Activated T-cell treated with anti-CD3 and anti-CD28 coated beads, Interleukin-2, amount 50 U/mL, for 24 hours (primary cell): ENCODE results near the gene PALM2AKAP2.

Experiments used
- DNase-seq: peaks from one replicate; pipeline ENCODE4 v3.0.0-alpha.2; 2020
- H3K27ac Mint-ChIP-seq: 2 replicates; pipeline ENCODE4 v1.8.0; 2020; ENCODE audit warnings: mild to moderate bottlenecking, mixed read lengths
- H3K27me3 Mint-ChIP-seq: 2 replicates; pipeline ENCODE4 v1.8.0; 2020; ENCODE audit warnings: mixed read lengths
- H3K36me3 Mint-ChIP-seq: 2 replicates; pipeline ENCODE4 v1.8.0; 2020; ENCODE audit warnings: low read depth, mixed read lengths
- H3K4me1 Mint-ChIP-seq: 2 replicates; pipeline ENCODE4 v1.8.0; 2020; ENCODE audit warnings: low read depth, mixed read lengths
- H3K4me3 Mint-ChIP-seq: 2 replicates; pipeline ENCODE4 v1.8.0; 2020; ENCODE audit warnings: mild to moderate bottlenecking, moderate library complexity, mixed read lengths
- H3K9me3 Mint-ChIP-seq: 2 replicates; pipeline ENCODE4 v1.8.0; 2020; ENCODE audit warnings: mixed read lengths

PALM2AKAP2 gene

GRCh38 chr9:109765278-109765677, 14.7 kb upstream of the PALM2AKAP2 start:
- Mint-ChIP-seq H3K36me3 (no peaks in the 10 kb centered on the region), H3K27me3 (peaks cover 28% of the 10 kb centered on the region), H3K4me1 (no peaks in the 10 kb centered on the region), H3K4me3 (no peak overlapping the region), H3K27ac (no peak overlapping the region), H3K9me3 (no peaks in the 10 kb centered on the region)
- DNase-seq, result no peak

GRCh38 chr9:109765830-109766229, 14.2 kb upstream of the PALM2AKAP2 start:
- no peak for DNase-seq
- no peak overlapping the region for H3K4me3 Mint-ChIP-seq
- no peaks in the 10 kb centered on the region for H3K9me3 Mint-ChIP-seq
- no peak overlapping the region for H3K27ac Mint-ChIP-seq
- H3K27me3 Mint-ChIP-seq, result peaks cover 29% of the 10 kb centered on the region
- H3K4me1 Mint-ChIP-seq, result no peaks in the 10 kb centered on the region
- H3K36me3 Mint-ChIP-seq, result no peaks in the 10 kb centered on the region

- Mint-ChIP-seq H3K4me1 (no peaks in the 10 kb centered on the region), H3K4me3 (no peak overlapping the region), H3K27me3 (peaks cover 34% of the 10 kb centered on the region), H3K27ac (no peak overlapping the region), H3K36me3 (no peaks in the 10 kb centered on the region), H3K9me3 (no peaks in the 10 kb centered on the region)
- no peak for DNase-seq
Observed at GRCh38 chr9:109766351-109766750, 13.6 kb upstream of the PALM2AKAP2 start.

GRCh38 chr9:109767404-109767803, 12.6 kb upstream of the PALM2AKAP2 start:
- no peaks in the 10 kb centered on the region for H3K9me3 Mint-ChIP-seq
- no peak for DNase-seq
- no peaks in the 10 kb centered on the region for H3K36me3 Mint-ChIP-seq
- peaks cover 41% of the 10 kb centered on the region for H3K27me3 Mint-ChIP-seq
- no peak overlapping the region for H3K4me3 Mint-ChIP-seq
- no peak overlapping the region for H3K27ac Mint-ChIP-seq
- H3K4me1 Mint-ChIP-seq, result no peaks in the 10 kb centered on the region

- no peaks in the 10 kb centered on the region for H3K36me3 Mint-ChIP-seq
- no peaks in the 10 kb centered on the region for H3K9me3 Mint-ChIP-seq
- no peak overlapping the region for H3K4me3 Mint-ChIP-seq
- DNase-seq, result no peak
- peaks cover 42% of the 10 kb centered on the region for H3K27me3 Mint-ChIP-seq
- H3K27ac Mint-ChIP-seq, result no peak overlapping the region
- no peaks in the 10 kb centered on the region for H3K4me1 Mint-ChIP-seq
Observed at GRCh38 chr9:109767814-109768213, 12.2 kb upstream of the PALM2AKAP2 start.

GRCh38 chr9:109769250-109769649, 10.7 kb upstream of the PALM2AKAP2 start:
- Mint-ChIP-seq H3K36me3 (no peaks in the 10 kb centered on the region), H3K9me3 (no peaks in the 10 kb centered on the region), H3K27me3 (peaks cover 45% of the 10 kb centered on the region), H3K4me1 (no peaks in the 10 kb centered on the region), H3K4me3 (no peak overlapping the region), H3K27ac (no peak overlapping the region)
- DNase-seq, result no peak

- DNase-seq, result no peak
- H3K4me1 Mint-ChIP-seq, result no peaks in the 10 kb centered on the region
- H3K27ac Mint-ChIP-seq, result no peak overlapping the region
- no peaks in the 10 kb centered on the region for H3K36me3 Mint-ChIP-seq
- no peaks in the 10 kb centered on the region for H3K9me3 Mint-ChIP-seq
- no peak overlapping the region for H3K4me3 Mint-ChIP-seq
- H3K27me3 Mint-ChIP-seq, result peaks cover 42% of the 10 kb centered on the region
Observed at GRCh38 chr9:109770101-109770500, 9.9 kb upstream of the PALM2AKAP2 start.

GRCh38 chr9:109771087-109771486, 8.9 kb upstream of the PALM2AKAP2 start:
- Mint-ChIP-seq H3K4me1 (no peaks in the 10 kb centered on the region), H3K9me3 (no peaks in the 10 kb centered on the region), H3K27me3 (peaks cover 42% of the 10 kb centered on the region), H3K4me3 (no peak overlapping the region), H3K27ac (no peak overlapping the region), H3K36me3 (no peaks in the 10 kb centered on the region)
- no peak for DNase-seq

GRCh38 chr9:109771796-109772531, 8.0 kb upstream of the PALM2AKAP2 start:
- no peak for DNase-seq
- no peaks in the 10 kb centered on the region for H3K4me1 Mint-ChIP-seq
- H3K27ac Mint-ChIP-seq, result no peak overlapping the region
- H3K9me3 Mint-ChIP-seq, result no peaks in the 10 kb centered on the region
- no peak overlapping the region for H3K4me3 Mint-ChIP-seq
- peaks cover 39% of the 10 kb centered on the region for H3K27me3 Mint-ChIP-seq
- H3K36me3 Mint-ChIP-seq, result no peaks in the 10 kb centered on the region

- H3K9me3 Mint-ChIP-seq, result no peaks in the 10 kb centered on the region
- peaks cover 39% of the 10 kb centered on the region for H3K27me3 Mint-ChIP-seq
- H3K36me3 Mint-ChIP-seq, result no peaks in the 10 kb centered on the region
- DNase-seq, result no peak
- peaks cover 2% of the 10 kb centered on the region for H3K4me1 Mint-ChIP-seq
- H3K27ac Mint-ChIP-seq, result no peak overlapping the region
- H3K4me3 Mint-ChIP-seq, result no peak overlapping the region
Observed at GRCh38 chr9:109775516-109775915, 4.5 kb upstream of the PALM2AKAP2 start.

GRCh38 chr9:109776391-109776790, 3.6 kb upstream of the PALM2AKAP2 start:
- no peak for DNase-seq
- Mint-ChIP-seq H3K27me3 (peaks cover 41% of the 10 kb centered on the region), H3K9me3 (no peaks in the 10 kb centered on the region), H3K27ac (no peak overlapping the region), H3K36me3 (no peaks in the 10 kb centered on the region), H3K4me1 (peaks cover 2% of the 10 kb centered on the region), H3K4me3 (no peak overlapping the region)

- H3K4me1 Mint-ChIP-seq, result peaks cover 2% of the 10 kb centered on the region
- H3K4me3 Mint-ChIP-seq, result no peak overlapping the region
- H3K27me3 Mint-ChIP-seq, result peaks cover 49% of the 10 kb centered on the region
- no peaks in the 10 kb centered on the region for H3K9me3 Mint-ChIP-seq
- DNase-seq, result no peak
- H3K36me3 Mint-ChIP-seq, result no peaks in the 10 kb centered on the region
- H3K27ac Mint-ChIP-seq, result no peak overlapping the region
Observed at GRCh38 chr9:109780453-109781033, 545 bp downstream of the PALM2AKAP2 start.

GRCh38 chr9:109781086-109781485, 1.1 kb downstream of the PALM2AKAP2 start:
- H3K27ac Mint-ChIP-seq, result no peak overlapping the region
- H3K27me3 Mint-ChIP-seq, result peaks cover 49% of the 10 kb centered on the region
- no peaks in the 10 kb centered on the region for H3K9me3 Mint-ChIP-seq
- DNase-seq, result no peak
- H3K4me1 Mint-ChIP-seq, result peaks cover 2% of the 10 kb centered on the region
- no peak overlapping the region for H3K4me3 Mint-ChIP-seq
- no peaks in the 10 kb centered on the region for H3K36me3 Mint-ChIP-seq

- Mint-ChIP-seq H3K4me1 (peaks cover 2% of the 10 kb centered on the region), H3K36me3 (no peaks in the 10 kb centered on the region), H3K4me3 (no peak overlapping the region), H3K9me3 (no peaks in the 10 kb centered on the region), H3K27ac (no peak overlapping the region), H3K27me3 (peaks cover 49% of the 10 kb centered on the region)
- no peak for DNase-seq
Observed at GRCh38 chr9:109781541-109782197, 1.7 kb downstream of the PALM2AKAP2 start.

- Mint-ChIP-seq H3K9me3 (no peaks in the 10 kb centered on the region), H3K27ac (no peak overlapping the region), H3K36me3 (no peaks in the 10 kb centered on the region), H3K4me3 (no peak overlapping the region), H3K27me3 (peaks cover 7% of the 10 kb centered on the region), H3K4me1 (no peaks in the 10 kb centered on the region)
- DNase-seq, result no peak
Observed at GRCh38 chr9:109787735-109788134, 7.7 kb downstream of the PALM2AKAP2 start.
